Activated CD8-positive, alpha-beta memory T cell treated with anti-CD3 and anti-CD28 coated beads for 1 hour (primary cell): ENCODE results near the gene DOC2A.
A peak's percentile ranks its signal among the peaks of the same experiment; 100 is the strongest.

Source experiments
- DNase-seq, 2 donors: peaks; one replicate each; pipeline ENCODE4 v3.0.0-alpha.2; 2020; ENCODE audit warnings: low read depth in 1 of 2; ENCODE audit errors: extremely low read depth in 1 of 2

DOC2A gene

DNA sequence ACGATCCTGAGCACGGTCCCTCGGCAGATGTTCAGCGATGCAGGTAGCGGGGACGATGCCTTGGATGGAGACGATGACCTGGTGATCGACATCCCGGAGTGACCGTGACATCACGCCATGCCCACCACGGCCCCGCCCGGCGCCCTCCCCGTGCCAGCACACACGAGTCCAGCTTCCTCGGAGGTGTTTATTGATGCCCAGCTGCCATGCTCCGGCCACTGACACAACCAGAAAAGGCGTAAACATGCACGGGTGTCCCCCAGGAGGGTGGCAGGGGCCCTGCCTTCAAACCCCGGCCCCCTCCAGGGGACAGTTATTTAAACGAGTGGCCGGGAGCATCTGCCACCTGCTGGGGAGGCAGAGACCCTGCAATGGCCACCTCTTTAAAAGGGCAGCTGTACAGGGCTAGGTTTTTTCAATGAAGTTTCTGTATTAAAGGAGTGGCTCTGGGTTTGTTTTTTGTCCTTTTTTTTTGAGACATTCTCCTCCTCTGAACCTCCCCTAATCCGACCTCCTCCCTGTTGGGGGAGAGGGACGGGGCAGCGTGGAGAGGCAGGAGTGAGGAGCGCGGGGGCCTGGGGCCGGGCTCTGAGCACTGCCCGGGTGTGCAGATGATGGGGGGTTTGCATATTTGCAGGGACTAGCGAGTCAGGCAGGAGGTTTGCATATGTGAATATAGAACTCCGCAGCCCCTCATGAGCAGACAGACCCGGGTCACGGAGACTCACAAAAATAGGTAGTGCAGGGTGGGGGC lies 5.3 kb downstream of the DOC2A start:
- no peak for DNase-seq

GRCh38 chr16:30004811-30005242 lies 6.0 kb downstream of the DOC2A start:
- DNase-seq, result no peak

GRCh38 chr16:30004424-30004776 lies 6.4 kb downstream of the DOC2A start:
- DNase-seq, result no peak

GRCh38 chr16:30003670-30004423 lies 7.0 kb downstream of the DOC2A start:
- no peak for DNase-seq

GRCh38 chr16:30002614-30003346 lies 8.0 kb downstream of the DOC2A start:
- no peak for DNase-seq

DNA sequence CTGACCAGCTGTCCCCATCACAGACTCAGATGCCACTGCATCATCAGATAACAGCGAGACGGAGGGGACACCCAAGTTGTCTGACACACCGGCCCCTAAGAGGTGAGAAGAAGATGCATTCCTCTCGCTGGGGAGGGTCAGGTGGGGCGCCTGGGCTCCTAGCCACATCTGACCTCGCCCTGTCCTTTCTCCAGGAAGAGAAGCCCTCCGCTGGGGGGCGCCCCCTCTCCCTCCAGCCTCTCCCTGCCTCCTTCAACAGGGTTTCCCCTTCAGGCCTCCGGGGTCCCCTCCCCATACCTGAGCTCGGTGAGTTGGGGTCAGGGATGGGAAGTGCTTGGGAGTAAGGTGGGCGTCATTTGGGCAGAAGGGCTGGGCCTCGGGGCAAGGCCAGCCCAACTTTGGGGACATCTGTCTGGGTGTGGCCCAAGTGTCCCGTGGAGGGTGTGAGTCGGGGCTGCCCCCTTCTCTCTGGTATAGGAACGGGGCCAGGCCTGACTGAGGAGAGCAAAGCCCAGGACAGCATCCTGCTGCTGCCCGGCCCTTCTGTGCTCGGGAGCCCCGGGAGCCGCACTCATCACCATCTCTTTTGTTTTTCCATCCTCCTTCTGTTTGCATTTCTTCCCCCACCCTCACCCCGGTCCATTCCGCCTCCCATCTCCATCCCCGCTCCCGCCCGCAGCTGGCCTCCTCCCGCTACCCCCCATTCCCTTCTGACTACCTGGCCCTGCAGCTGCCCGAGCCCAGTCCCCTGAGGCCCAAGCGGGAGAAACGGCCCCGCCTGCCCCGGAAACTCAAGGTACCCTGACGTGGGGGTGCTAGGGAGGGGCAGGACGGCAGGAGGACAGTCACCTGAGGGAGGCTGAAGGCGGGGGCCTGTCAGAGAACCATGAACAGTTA lies 9.8 kb downstream of the DOC2A start:
- DNase-seq, result no peak

GRCh38 chr16:29999605-30000004 lies 11.2 kb downstream of the DOC2A start:
- DNase-seq, result no peak

DNA sequence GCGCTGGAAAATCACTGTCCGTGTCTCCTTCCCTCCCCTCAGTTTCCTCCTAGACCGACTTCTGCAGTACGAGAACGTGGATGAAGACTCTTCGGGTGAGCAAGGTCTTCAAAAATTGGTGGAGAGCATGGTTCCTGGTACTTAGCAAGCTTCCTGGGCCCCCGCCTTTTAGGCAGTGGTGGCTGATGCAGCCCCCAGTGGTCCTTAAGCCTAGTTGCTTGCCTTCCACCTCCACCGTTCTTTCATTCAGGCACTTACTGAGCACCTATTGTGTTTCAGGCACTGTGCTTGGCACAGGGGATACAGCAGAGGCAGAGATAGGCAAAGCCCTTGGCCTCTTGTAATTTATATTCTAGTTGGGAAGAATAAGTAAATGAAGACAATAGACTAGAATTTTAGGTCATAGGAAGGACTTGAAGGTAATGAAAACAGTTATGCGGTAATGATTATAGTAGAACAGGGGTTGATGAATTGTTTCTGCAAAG lies 14.0 kb downstream of the DOC2A start:
- no peak for DNase-seq

DNA sequence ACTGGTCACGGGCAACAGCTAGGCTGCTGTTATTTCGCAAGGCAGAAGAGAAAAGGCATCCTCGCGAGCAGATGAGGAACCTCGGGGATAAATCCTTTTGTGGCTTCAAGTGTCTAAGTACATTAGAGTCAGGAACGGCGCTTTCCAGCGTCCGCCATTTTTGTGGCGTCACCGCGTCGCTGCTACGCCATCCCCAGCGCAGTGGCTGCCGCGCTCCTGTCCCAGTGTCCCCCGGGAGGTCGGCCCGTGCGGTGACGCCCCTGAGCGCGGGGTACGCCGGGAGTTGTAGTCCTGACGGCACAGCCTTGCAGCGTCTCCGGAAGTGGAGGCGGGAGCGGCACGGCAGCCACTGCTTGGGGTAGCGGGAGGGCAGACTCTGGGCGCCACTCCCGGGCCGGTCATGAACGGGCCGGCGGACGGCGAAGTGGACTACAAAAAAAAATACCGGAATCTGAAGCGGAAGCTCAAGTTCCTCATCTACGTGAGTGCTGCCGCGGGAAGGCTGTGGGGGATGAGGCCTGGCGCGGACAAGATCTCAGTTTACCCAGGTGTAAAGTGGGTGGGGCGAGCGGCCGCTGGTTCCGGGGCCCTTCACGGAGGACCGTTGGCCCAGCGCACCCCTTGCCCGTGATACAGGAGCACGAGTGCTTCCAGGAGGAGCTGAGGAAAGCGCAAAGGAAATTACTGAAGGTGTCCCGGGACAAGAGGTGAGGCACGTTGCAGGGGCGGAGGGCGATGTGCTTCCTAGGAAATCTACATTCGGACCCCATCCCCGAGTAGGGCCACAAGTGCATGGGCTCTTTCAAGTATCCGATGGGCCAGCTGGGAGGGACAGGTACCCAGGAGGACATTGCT lies 14.7 kb downstream of the DOC2A start, which contains the start of gene INO80E:
Gene INO80E, plus strand, starts transcription at position 331 of the 855 bp plus-strand sequence. Its CDS starts 70 bp downstream, at position 401.
- peak; percentile 96 to 100 for DNase-seq

DNA sequence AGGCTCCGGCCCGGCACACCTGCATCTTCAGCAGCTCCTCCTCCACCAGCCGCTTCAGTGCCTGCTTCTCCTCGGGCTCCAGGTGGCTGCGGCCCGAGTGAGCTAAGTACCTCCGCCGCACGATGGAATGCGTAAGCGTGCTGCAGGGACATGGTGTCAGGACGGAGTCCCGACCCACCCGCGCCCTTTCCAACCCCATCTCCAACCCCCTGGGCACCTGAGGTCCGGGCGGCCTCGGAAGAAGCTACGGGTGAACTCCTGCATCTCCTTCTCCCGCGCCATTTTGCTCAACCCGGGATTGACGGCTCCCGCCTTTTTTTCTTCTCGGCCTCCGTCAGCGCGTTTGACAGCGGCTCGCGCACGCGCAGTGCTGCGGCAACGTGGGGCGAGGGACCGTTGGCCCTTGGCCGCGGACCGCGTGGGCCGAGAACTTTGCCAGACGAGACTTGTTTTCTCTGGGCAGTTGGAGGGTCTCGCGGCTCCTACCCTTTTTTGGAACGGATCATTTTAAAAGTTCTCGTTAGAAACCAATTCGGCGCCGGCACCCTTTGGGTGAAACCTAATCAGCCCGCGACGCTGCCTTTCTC lies 15.4 kb downstream of the DOC2A start, which contains the start of gene HIRIP3:
Gene HIRIP3, minus strand, starts transcription at position 294 of the 587 bp plus-strand sequence. Its CDS starts 12 bp downstream, at position 282.
- DNase-seq, result peak; percentile 61 to 72

GRCh38 chr16:29994600-29995323 lies 16.1 kb downstream of the DOC2A start:
- DNase-seq, result peak; percentile 29 to 50

DNA sequence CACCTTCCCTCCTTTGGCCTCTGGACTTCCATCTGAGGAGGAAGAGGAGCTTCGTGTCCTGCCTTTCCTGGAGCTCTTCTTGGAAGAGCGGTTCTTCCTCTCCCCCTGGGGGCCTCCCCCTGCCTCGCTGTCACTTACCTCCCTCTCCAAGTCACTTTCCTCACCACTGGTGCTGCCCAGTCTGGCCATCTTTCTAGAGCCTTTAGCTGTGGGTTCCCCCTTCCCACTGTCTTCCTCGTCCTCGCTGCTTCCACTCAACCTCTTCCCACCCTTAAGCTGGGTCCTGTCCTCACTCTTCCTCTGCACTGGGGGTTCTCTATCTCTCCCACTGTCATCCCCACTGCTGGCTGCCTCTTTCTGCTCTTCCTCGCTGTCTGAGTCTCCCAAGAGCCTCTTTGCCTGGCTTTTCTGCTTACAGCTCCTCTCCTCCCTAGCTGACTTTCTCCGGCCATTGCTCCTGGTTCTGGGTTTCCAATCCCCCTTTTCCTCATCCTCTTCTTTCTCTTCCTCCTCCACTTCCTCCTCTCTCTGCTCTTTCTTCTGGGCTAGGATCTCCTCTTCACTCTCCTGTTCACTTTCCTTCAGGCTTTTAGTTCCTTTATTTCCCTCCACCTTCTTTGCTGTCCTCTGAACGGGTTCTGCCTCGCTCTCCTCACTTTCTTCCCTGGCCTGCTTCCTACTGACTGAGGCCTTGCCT lies 16.8 kb downstream of the DOC2A start:
- no peak for DNase-seq

DNA sequence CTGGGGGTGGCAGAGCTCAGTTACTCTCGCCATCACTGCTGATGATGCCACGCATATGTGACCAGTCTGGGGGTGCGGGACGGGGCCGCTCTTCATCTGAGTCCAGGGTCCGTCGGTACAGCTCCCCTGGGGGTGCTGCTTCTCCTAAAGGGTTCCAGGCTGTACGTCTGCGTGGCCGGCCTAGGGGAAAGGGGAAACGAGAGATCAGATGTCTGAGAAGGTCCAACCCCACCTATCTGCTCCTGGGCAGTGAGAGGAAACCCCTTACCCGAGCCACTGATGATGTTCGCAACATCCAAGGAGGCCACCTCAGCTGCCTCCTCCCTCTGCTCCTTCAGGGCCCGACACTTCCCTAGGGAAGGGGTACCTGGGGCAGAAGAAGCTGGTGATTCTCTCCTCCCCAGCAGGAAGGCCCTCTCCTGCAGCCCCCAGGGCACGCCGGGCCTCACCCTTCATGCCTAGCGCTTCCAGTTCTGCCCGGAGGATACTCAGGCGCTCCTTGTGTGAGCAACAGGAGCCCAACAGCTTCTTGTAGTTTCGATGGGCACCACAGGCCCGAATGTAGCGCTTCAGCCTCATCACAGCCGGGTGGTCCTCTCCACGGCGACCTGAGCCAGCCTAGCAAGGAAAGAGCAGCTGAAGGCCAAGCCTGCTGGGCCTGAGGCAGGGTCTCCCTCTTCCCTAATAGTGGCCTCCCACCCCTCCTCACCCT lies 17.5 kb downstream of the DOC2A start:
- no peak for DNase-seq

GRCh38 chr16:29992344-29992967 lies 18.4 kb downstream of the DOC2A start:
- DNase-seq, result no peak

DNA sequence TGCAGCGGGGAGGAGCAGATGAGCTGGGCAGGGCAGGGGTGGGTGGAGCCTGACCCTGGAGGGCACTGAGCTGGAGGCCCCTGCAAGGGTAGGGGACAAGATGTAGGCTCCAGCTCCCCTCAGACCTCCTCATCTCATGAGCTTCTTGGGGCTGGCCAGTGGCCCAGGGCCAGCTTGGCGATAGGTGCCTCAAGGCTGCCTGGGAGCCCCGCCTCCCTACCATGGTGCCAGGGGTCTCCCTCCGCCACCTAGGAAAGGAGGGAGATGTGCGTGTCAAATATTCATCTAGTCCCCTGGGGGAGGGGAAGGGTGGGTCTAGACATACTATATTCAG lies 19.3 kb downstream of the DOC2A start:
- DNase-seq, result no peak

DNA sequence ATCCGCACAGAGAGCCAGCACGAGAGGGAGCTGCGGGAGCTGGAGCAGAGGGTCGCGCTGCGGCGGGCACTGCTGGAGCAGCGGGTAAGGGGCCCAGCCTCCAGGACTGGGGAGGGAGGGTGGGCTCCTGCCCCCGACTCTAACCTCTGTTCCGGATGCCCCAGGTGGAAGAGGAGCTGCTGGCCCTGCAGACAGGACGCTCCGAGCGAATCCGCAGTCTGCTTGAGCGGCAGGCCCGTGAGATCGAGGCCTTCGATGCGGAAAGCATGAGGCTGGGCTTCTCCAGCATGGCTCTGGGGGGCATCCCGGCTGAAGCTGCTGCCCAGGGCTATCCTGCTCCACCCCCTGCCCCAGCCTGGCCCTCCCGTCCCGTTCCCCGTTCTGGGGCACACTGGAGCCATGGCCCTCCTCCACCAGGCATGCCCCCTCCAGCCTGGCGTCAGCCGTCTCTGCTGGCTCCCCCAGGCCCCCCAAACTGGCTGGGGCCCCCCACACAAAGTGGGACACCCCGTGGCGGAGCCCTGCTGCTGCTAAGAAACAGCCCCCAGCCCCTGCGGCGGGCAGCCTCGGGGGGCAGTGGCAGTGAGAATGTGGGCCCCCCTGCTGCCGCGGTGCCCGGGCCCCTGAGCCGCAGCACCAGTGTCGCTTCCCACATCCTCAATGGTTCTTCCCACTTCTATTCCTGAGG lies 19.8 kb downstream of the DOC2A start:
- no peak for DNase-seq
